Stomach (tissue), 9 donors: ENCODE results near the gene CYP27A1. TPM values are rescaled to one million over a fixed set of nuclear protein-coding genes. Genes with fewer than 3 reads are reported as not detected.

ENCODE experiments used
- DNase-seq, 2 donors: peaks; one replicate each; pipeline versions ENCODE4 v3.0.0 to v3.0.0-alpha.2; 2013 to 2019
- H3K27ac ChIP-seq, 5 donors: fragments of 200-600 bp in 4 of 5; sonication (generic) in 4 of 5; one replicate each; pipeline ENCODE4 v1.5.1; 2013 to 2019; ENCODE audit warnings: mild to moderate bottlenecking in 1 of 5, moderate library complexity in 1 of 5
- H3K27me3 ChIP-seq, 3 donors: fragments of 200-600 bp; sonication (generic); one replicate each; pipeline ENCODE4 v1.5.1; 2017 to 2019; ENCODE audit warnings: mixed run types in 1 of 3
- H3K36me3 ChIP-seq, 4 donors: fragments of 200-600 bp; sonication (generic); 1 replicate in 3 of 4; 2 replicates in 1 of 4; pipeline ENCODE4 v1.5.1; 2016 to 2019
- H3K4me1 ChIP-seq, 4 donors: fragments of 200-600 bp; sonication (generic); one replicate each; pipeline ENCODE4 v1.5.1; 2016 to 2019
- H3K4me3 ChIP-seq, 4 donors: fragments of 200-600 bp; sonication (generic) in 3 of 4; one replicate each; pipeline ENCODE4 v1.5.1; 2016 to 2019; ENCODE audit warnings: mild to moderate bottlenecking in 1 of 4
- H3K9me3 ChIP-seq, 4 donors: fragments of 200-600 bp; sonication (generic); one replicate each; pipeline ENCODE4 v1.5.1; 2016 to 2019
- EP300 ChIP-seq: sonication (generic); formaldehyde crosslinking; IDR thresholded peaks from one replicate; pipeline ENCODE4 v1.6.1; 2017; ENCODE audit warnings: antibody characterized with exemption
- POLR2A ChIP-seq, 4 donors: fragments of 450-650 bp; IDR thresholded peaks; one replicate each; pipeline ENCODE4 v1.6.1; 2016; ENCODE audit warnings: antibody characterized with exemption in 4 of 4, control low read depth in 2 of 4, mild to moderate bottlenecking in 1 of 4, moderate library complexity in 1 of 4
- POLR2AphosphoS5 ChIP-seq, 3 donors: sonication (generic); formaldehyde crosslinking; IDR thresholded peaks; one replicate each; pipeline ENCODE4 v1.6.1; 2016; ENCODE audit warnings: antibody characterized with exemption in 3 of 3
- WGBS, 5 donors: extraction: QIAGEN DNeasy Blood & Tissue Kit in 3 of 5; methylation state at CpG; one replicate each; pipeline versions ENCODE4 v1.1.5 to v1.1.7; 2013 to 2018; 5-methylcytosine and 5-hydroxymethylcytosine counted together
- intact Hi-C: fragments of 100-400 bp; cut with DNase I; formaldehyde crosslinking; loops from one replicate; pipeline ENCODE4 v1.15.1; 2023; ENCODE audit warnings: low total_unique reads
- polyA plus RNA-seq, 3 donors: library from polyadenylated mRNA; stranded (reverse); fragments of 200-250 nt; gene quantifications; one replicate each; pipeline ENCODE4 v1.2.3, GENCODE V29; 2013
- total RNA-seq, 5 donors: library from RNA; depleted of rRNA; stranded (reverse); fragments of >200 nt; gene quantifications; one replicate each; pipeline versions ENCODE4 v1.1.0 to v1.2.3, GENCODE V29; 2014 to 2016
- TF ChIP-seq, protein P1 (sequence below), 7 experiments: fragments of 450-650 bp in 4 of 7; fragments of 200-600 bp in 3 of 7; sonication (generic) in 3 of 7; IDR thresholded peaks; one replicate each; pipeline ENCODE4 v1.5.1; 2016 to 2019; ENCODE audit warnings: antibody characterized with exemption in 7 of 7, control low read depth in 2 of 7, mild to moderate bottlenecking in 1 of 7
- donor health status: healthy with polysubstance abuse.
- donor health status: Bipolar disorder and iron deficiency.
- donor health status: healthy.

The CYP27A1 gene
- total and polyA plus RNA-seq, 8 donors, result 4.4 to 546 (median 13.6) TPM

DNA sequence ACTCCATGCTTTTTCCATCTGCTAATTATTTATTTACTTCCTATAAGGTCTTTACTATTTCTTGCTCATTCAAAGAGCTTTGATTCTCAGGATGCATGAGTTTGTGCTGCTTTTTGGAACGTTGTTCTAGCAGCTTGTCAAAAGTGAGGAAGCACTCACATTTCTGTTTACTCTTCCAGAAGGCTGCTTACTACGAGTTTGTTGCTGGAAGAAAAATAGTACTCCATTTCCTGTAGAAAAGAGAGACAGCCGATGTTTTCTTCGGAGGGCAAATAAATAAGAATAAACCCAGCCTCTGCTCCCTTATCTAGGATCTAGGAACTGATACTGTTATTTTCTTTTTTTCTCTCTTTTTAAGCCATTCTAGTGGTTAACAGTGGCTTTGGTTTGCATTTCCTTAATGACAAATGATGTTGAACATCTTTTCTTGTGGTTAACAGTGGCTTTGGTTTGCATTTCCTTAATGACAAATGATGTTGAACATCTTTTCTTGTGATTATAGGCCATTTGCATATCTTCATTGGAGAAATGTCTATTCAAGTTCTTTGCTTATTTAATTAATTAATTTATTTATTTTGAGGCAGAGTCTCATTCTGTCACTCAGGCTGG is 20.5 kb downstream of the CYP27A1 start:
- H3K27me3 ChIP-seq, result no peaks in the 10 kb centered on the region
- intact Hi-C loops, result no loop called here
- H3K4me3 ChIP-seq, result no peak overlapping the region
- TF ChIP-seq POLR2AphosphoS5 (IDR thresholded peaks at IDR 0.05) (no peak), EP300 (no peak), POLR2A (IDR thresholded peaks at IDR 0.05) (no peak)
- TF ChIP-seq, protein P1, sequence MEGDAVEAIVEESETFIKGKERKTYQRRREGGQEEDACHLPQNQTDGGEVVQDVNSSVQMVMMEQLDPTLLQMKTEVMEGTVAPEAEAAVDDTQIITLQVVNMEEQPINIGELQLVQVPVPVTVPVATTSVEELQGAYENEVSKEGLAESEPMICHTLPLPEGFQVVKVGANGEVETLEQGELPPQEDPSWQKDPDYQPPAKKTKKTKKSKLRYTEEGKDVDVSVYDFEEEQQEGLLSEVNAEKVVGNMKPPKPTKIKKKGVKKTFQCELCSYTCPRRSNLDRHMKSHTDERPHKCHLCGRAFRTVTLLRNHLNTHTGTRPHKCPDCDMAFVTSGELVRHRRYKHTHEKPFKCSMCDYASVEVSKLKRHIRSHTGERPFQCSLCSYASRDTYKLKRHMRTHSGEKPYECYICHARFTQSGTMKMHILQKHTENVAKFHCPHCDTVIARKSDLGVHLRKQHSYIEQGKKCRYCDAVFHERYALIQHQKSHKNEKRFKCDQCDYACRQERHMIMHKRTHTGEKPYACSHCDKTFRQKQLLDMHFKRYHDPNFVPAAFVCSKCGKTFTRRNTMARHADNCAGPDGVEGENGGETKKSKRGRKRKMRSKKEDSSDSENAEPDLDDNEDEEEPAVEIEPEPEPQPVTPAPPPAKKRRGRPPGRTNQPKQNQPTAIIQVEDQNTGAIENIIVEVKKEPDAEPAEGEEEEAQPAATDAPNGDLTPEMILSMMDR (IDR thresholded peaks at IDR 0.05), result no peak
- H3K9me3 ChIP-seq, result no peaks in the 10 kb centered on the region
- peak overlapping the region in 2 of 5 donors; percentile 4 to 30 for H3K27ac ChIP-seq
- no peak for DNase-seq
- peaks cover 11 to 30% (median 21%) of the 10 kb centered on the region in 4 donors for H3K4me1 ChIP-seq
- H3K36me3 ChIP-seq, result no peaks in the 10 kb centered on the region
- WGBS, 5 donors, result 11 to 33% (median 16%) methylated on average over 4 of the region's 4 CpGs

DNA sequence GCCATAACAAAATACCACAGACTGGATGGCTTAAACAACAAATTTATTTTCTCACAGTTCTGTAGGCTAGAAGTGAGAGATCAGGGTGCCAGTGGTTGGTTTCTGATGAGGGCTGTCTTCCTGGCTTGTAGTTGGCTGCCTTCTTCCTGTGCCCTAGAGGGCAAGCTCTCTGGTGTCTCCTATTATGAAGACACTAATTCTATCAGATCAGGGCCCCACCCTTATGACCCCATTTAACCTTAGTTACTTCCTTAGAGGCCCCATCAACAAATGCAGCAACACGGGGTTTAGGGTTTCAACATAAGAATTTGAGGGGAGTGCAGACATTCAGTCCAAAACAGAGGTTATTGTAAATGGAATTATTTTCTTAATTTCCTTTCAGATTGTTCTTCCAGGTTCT is 22.9 kb downstream of the CYP27A1 start:
- no peak for DNase-seq
- Histone ChIP-seq H3K4me1 (peaks cover 0 to 24% (median 10%) of the 10 kb centered on the region in 4 donors), H3K27me3 (no peaks in the 10 kb centered on the region), H3K9me3 (no peaks in the 10 kb centered on the region), H3K27ac (peak overlapping the region in 1 of 5 donors; percentile 64), H3K4me3 (no peak overlapping the region), H3K36me3 (no peaks in the 10 kb centered on the region)
- intact Hi-C loops, result no loop called here
- WGBS, 5 donors, result 79 to 100% (median 96%) methylated on average over 1 of the region's 1 CpG
- no peak for TF ChIP-seq EP300
- TF ChIP-seq, protein P1 (IDR thresholded peaks at IDR 0.05), result no peak
- TF ChIP-seq POLR2A (IDR thresholded peaks at IDR 0.05), result no peak
- TF ChIP-seq POLR2AphosphoS5 (IDR thresholded peaks at IDR 0.05), result no peak

DNA sequence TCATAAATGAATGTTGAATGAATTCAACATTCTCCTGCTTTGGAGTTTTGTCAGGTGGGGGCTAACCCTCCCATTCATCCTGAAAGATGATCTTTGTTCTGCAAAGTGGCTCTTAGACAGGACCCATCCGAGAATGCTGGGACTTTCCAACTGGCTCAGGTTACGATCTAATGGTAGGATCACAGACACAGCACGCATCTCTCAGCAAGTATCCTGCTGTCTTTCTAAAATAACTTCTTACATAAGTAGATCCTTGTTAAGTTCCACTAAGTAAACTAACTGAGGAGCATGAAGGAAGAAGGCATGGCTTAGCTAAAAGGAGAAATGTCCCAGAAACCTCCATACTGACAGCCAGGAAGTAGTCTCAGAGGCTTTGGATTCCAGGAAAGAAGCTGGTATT is 23.7 kb downstream of the CYP27A1 start:
- 51 to 65% (median 56%) methylated on average over 3 of the region's 3 CpGs for WGBS, 5 donors
- no peak overlapping the region for H3K4me3 ChIP-seq
- H3K27me3 ChIP-seq, result no peaks in the 10 kb centered on the region
- intact Hi-C loops, result no loop called here
- TF ChIP-seq EP300 (no peak), POLR2AphosphoS5 (IDR thresholded peaks at IDR 0.05) (no peak), POLR2A (IDR thresholded peaks at IDR 0.05) (no peak)
- TF ChIP-seq, protein P1 (IDR thresholded peaks at IDR 0.05), result no peak
- peak in 1 of 2 donors; percentile 39 for DNase-seq
- no peaks in the 10 kb centered on the region for H3K36me3 ChIP-seq
- peaks cover 0 to 19% (median 7%) of the 10 kb centered on the region in 4 donors for H3K4me1 ChIP-seq
- H3K27ac ChIP-seq, result peak overlapping the region in 4 of 5 donors; percentile 57 to 66 (median 64)
- H3K9me3 ChIP-seq, result no peaks in the 10 kb centered on the region

DNA sequence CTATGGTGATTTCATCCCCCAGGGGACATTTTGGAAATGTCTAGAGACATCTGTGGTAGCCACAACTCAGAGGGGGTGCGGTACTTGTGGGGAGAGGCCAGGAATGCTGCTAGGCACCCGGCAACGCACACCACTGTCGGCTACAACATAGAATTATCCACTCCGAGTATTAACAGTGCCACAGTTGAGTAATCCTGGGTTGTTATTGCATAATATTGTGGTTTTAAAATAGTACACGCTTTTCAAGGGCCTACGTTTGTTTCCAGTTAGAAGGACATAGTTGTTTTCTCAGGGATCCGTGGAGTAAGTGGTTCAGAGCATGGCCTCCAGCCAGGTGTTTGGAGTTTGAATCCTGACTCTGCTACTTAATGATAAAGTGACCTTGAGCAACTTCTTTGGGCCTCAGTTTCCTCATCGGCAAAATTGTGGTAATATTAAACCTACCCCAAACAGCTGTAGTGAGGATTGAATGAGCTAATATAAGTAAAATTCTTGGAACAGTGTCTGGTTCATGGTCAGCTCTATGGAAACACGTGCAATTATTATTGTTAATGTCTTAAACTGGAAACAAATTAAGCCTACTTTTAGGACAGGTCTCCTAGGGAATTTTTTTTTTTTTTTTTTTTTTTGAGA is 24.5 kb downstream of the CYP27A1 start:
- WGBS, 5 donors, result 17 to 35% (median 28%) methylated on average over 10 of the region's 10 CpGs
- Histone ChIP-seq H3K36me3 (no peaks in the 10 kb centered on the region), H3K27me3 (no peaks in the 10 kb centered on the region), H3K27ac (peak overlapping the region in 4 of 5 donors; percentile 57 to 66 (median 64)), H3K4me1 (peaks cover 0 to 19% (median 7%) of the 10 kb centered on the region in 4 donors), H3K4me3 (no peak overlapping the region), H3K9me3 (no peaks in the 10 kb centered on the region)
- intact Hi-C loops, result no loop called here
- peak; percentile 44 to 78 for DNase-seq
- TF ChIP-seq, protein P1 (IDR thresholded peaks at IDR 0.05), result no peak
- TF ChIP-seq EP300 (peak; percentile 37), POLR2AphosphoS5 (IDR thresholded peaks at IDR 0.05) (peak; percentile 62 to 88 (median 71))
